Gastroesophageal sphincter (tissue), 4 donors: ENCODE data around the gene KCTD17. TPM values are rescaled to one million over a fixed set of nuclear protein-coding genes. Genes with fewer than 3 reads are reported as not detected.

Experiments
- ATAC-seq: fragments of 150-250 bp; one replicate; pipeline ENCODE4 v1.9.1; 2016; ENCODE audit warnings: mild to moderate bottlenecking, moderate library complexity
- H3K27ac ChIP-seq, 4 donors: fragments of 200-600 bp; sonication (generic) in 3 of 4; 1 replicate in 3 of 4; 2 replicates in 1 of 4; pipeline ENCODE4 v1.5.1; 2016 to 2019
- H3K27me3 ChIP-seq: fragments of 200-600 bp; sonication (generic); one replicate; pipeline ENCODE4 v1.5.1; 2019
- H3K36me3 ChIP-seq, 2 donors: fragments of 200-600 bp; sonication (generic); one replicate each; pipeline ENCODE4 v1.5.1; 2019; ENCODE audit warnings: control low read depth in 1 of 2
- H3K4me1 ChIP-seq, 3 donors: fragments of 200-600 bp; sonication (generic); 1 replicate in 2 of 3; 2 replicates in 1 of 3; pipeline ENCODE4 v1.5.1; 2016 to 2019; ENCODE audit warnings: control low read depth in 2 of 3
- H3K4me3 ChIP-seq, 2 donors: fragments of 200-600 bp; sonication (generic); one replicate each; pipeline ENCODE4 v1.5.1; 2019; ENCODE audit warnings: mild to moderate bottlenecking in 1 of 2, moderate library complexity in 1 of 2
- H3K9me3 ChIP-seq, 3 donors: fragments of 200-600 bp; sonication (generic); one replicate each; pipeline ENCODE4 v1.5.1; 2017 to 2019; ENCODE audit warnings: control low read depth in 2 of 3
- CTCF ChIP-seq, 4 experiments: fragments of 200-600 bp in 2 of 4; fragments of 450-650 bp in 2 of 4; sonication (generic) in 1 of 4; IDR thresholded peaks; one replicate each; pipeline ENCODE4 v1.5.1; 2017 to 2019; ENCODE audit warnings: antibody characterized with exemption in 4 of 4, mild to moderate bottlenecking in 2 of 4, moderate library complexity in 2 of 4
- EP300 ChIP-seq: sonication (generic); formaldehyde crosslinking; IDR thresholded peaks from one replicate; pipeline ENCODE4 v1.6.1; 2017; ENCODE audit warnings: antibody characterized with exemption, mild to moderate bottlenecking
- POLR2A ChIP-seq, 2 donors: fragments of 450-650 bp; IDR thresholded peaks; one replicate each; pipeline ENCODE4 v1.6.1; 2017; ENCODE audit warnings: antibody characterized with exemption in 2 of 2, mild to moderate bottlenecking in 2 of 2, moderate library complexity in 1 of 2
- POLR2AphosphoS5 ChIP-seq: sonication (generic); formaldehyde crosslinking; IDR thresholded peaks from one replicate; pipeline ENCODE4 v1.6.1; 2017; ENCODE audit warnings: antibody characterized with exemption
- WGBS, 2 donors: methylation state at CpG; one replicate each; pipeline ENCODE4 v1.1.5; 2018; ENCODE audit warnings: low coverage in 1 of 2; 5-methylcytosine and 5-hydroxymethylcytosine counted together
- total RNA-seq, 4 donors: library from RNA; depleted of rRNA; stranded (reverse); fragments of >200 nt; gene quantifications; one replicate each; pipeline ENCODE4 v1.1.0, GENCODE V29; 2016

The KCTD17 gene
- total RNA-seq, 4 donors from 2014 or later, result 23.3 to 33.2 (median 29.3) TPM

- Histone ChIP-seq H3K4me1 (no peaks in the 10 kb centered on the region), H3K27me3 (peaks cover 87% of the 10 kb centered on the region), H3K9me3 (no peaks in the 10 kb centered on the region), H3K27ac (no peak overlapping the region), H3K36me3 (no peaks in the 10 kb centered on the region), H3K4me3 (no peak overlapping the region)
- ATAC-seq, result no peak
- TF ChIP-seq CTCF (IDR thresholded peaks at IDR 0.05) (no peak), EP300 (no peak), POLR2A (IDR thresholded peaks at IDR 0.05) (no peak), POLR2AphosphoS5 (no peak)
- WGBS, 2 donors, result 17% methylated on average over 1 of the region's 6 CpGs; no CpG with 5 or more reads in 1 of the 2 donors
Observed at GRCh38 chr22:37088108-37088605, 36.6 kb downstream of the KCTD17 start.

GRCh38 chr22:37088750-37089408, 37.3 kb downstream of the KCTD17 start:
- WGBS, 2 donors, result 65 to 80% methylated on average over 1 to 5 of the region's 17 CpGs
- Histone ChIP-seq H3K27ac (no peak overlapping the region), H3K4me3 (no peak overlapping the region), H3K9me3 (no peaks in the 10 kb centered on the region), H3K4me1 (no peaks in the 10 kb centered on the region), H3K27me3 (peaks cover 94% of the 10 kb centered on the region), H3K36me3 (no peaks in the 10 kb centered on the region)
- ATAC-seq, result no peak
- TF ChIP-seq POLR2A (IDR thresholded peaks at IDR 0.05) (no peak), CTCF (IDR thresholded peaks at IDR 0.05) (no peak), POLR2AphosphoS5 (no peak), EP300 (no peak)

GRCh38 chr22:37089434-37089833, 37.9 kb downstream of the KCTD17 start:
- Histone ChIP-seq H3K27me3 (peaks cover 95% of the 10 kb centered on the region), H3K4me3 (no peak overlapping the region), H3K9me3 (no peaks in the 10 kb centered on the region), H3K27ac (no peak overlapping the region), H3K36me3 (no peaks in the 10 kb centered on the region), H3K4me1 (no peaks in the 10 kb centered on the region)
- no peak for TF ChIP-seq POLR2AphosphoS5
- WGBS, 2 donors, result 55% methylated on average over 12 of the region's 12 CpGs; no CpG with 5 or more reads in 1 of the 2 donors
- no peak for ATAC-seq

GRCh38 chr22:37090920-37091695, 39.6 kb downstream of the KCTD17 start:
- Histone ChIP-seq H3K4me1 (no peaks in the 10 kb centered on the region), H3K9me3 (no peaks in the 10 kb centered on the region), H3K4me3 (no peak overlapping the region), H3K27me3 (peaks cover 95% of the 10 kb centered on the region), H3K36me3 (no peaks in the 10 kb centered on the region), H3K27ac (no peak overlapping the region)
- WGBS, 2 donors, result 52 to 81% methylated on average over 6 to 8 of the region's 9 CpGs
- TF ChIP-seq POLR2AphosphoS5 (no peak), CTCF (IDR thresholded peaks at IDR 0.05) (no peak), EP300 (no peak), POLR2A (IDR thresholded peaks at IDR 0.05) (no peak)
- ATAC-seq, result no peak

GRCh38 chr22:37091994-37092393, 40.5 kb downstream of the KCTD17 start:
- H3K9me3 ChIP-seq, result no peaks in the 10 kb centered on the region
- no peak overlapping the region for H3K27ac ChIP-seq
- 74 to 75% methylated on average over 2 to 7 of the region's 7 CpGs for WGBS, 2 donors
- no peaks in the 10 kb centered on the region for H3K4me1 ChIP-seq
- ATAC-seq, result no peak
- H3K4me3 ChIP-seq, result no peak overlapping the region
- H3K27me3 ChIP-seq, result peaks cover 95% of the 10 kb centered on the region
- TF ChIP-seq POLR2AphosphoS5 (no peak), POLR2A (IDR thresholded peaks at IDR 0.05) (no peak), EP300 (no peak), CTCF (IDR thresholded peaks at IDR 0.05) (no peak)
- H3K36me3 ChIP-seq, result no peaks in the 10 kb centered on the region
